GM12801 (cell line): ENCODE measurements around the gene TP53TG5.

Experiments
- TF ChIP-seq, protein P1 (sequence below): IDR thresholded peaks from one replicate; pipeline ENCODE4 v1.5.1; 2011; ENCODE audit warnings: control low read depth; ENCODE audit not compliant: insufficient read length; ENCODE audit errors: extremely low read depth

The TP53TG5 gene

DNA sequence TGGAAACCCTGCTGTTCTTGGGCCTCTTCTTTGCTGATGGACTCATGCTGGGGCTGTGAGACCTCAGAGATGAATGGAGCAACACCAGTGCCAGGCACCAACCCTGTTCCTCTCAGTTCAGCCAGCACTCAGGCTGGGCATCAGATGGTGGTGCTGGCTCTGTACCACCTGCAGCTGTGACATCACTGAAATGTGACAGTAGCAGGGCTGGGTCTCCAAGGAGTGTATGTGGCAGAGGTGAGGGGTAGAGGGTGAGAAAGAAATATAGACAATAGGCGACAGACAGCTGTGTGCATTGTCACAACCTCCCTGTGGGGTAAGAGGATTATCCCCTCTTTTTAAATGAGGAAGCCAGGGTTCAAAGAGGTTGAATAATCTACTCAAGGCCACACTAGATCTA is at the start of gene TP53TG5:
Gene TP53TG5 (minus strand): TSS at position 135 of the 400 bp plus-strand sequence. CDS start 89 bp downstream, at position 46.
- TF ChIP-seq, protein P1, sequence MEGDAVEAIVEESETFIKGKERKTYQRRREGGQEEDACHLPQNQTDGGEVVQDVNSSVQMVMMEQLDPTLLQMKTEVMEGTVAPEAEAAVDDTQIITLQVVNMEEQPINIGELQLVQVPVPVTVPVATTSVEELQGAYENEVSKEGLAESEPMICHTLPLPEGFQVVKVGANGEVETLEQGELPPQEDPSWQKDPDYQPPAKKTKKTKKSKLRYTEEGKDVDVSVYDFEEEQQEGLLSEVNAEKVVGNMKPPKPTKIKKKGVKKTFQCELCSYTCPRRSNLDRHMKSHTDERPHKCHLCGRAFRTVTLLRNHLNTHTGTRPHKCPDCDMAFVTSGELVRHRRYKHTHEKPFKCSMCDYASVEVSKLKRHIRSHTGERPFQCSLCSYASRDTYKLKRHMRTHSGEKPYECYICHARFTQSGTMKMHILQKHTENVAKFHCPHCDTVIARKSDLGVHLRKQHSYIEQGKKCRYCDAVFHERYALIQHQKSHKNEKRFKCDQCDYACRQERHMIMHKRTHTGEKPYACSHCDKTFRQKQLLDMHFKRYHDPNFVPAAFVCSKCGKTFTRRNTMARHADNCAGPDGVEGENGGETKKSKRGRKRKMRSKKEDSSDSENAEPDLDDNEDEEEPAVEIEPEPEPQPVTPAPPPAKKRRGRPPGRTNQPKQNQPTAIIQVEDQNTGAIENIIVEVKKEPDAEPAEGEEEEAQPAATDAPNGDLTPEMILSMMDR = no peak

DNA sequence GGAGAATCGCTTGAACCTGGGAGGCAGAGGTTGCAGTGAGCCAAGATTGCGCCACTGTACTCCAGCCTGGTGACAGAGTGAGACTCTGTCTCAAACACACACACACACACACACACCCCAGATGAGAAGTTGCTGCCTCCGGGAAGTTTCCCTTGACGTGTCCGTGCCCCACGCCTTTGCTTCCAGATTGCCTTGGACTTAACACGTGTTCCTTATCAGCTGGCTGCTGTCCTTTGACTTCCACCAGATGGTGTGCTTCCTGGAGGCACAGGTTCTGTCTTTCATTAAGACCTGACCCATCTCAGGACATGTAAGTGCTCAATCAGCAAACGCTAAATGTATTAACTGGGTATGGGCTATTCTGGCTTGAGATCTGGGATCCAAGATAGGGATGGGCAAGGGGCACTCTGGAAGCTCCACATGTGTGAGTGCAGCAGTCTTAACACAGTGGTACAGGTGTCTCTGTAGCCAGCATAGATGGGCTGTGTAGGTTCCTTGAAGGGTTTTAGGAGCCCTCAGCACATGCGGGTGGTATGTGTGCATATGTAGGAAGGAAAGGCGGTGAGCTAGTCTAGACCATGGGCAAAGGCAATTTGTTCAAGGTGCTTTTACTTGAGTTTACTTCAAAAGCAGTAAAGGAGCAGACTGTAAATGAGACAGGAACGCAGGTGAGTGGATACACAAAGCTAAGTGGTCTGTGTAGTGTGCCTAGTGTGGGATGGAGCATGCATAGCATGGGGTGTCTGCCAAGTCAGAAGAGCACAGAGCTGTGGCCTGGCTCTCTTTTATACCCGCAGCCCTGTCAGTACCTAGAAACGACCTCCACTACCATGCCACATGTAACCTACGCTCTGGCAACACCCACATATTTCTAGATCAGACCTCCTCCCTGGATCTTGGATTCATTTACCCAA is 49.4 kb upstream of the TP53TG5 start:
- TF ChIP-seq, protein P1 = no peak

DNA sequence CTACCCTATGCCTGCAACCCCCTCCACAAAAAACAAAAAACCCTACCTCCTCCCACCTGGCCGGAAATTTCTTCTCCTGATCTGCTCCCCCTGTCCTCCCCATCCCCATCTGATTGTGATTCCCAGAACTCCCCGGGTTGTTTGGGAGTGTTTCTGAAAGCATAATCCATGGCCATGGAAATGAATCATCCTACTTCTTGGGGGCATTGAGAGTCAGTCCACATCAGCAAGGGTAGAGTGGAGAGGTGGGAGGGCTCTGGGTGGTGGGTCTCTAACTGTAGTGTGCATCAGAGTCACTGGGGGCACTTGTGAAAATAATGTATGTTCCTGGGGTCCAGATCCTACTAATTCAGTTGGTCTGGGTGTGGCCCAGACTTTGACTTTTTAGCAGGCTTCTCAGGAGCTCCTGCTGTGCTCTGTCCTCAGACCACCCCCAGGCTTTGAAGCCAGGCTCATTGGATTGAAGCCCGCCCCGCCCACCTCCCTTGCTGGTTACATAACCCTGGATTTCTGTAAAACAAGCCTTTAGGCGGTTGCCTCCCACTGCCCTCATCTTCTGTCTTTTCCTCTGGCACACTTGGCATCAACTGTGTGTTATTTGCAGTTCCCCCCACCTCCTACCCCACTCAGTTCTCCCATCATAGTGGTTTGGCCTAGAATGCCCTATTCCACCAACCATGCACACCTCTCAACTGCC is 48.3 kb upstream of the TP53TG5 start:
- TF ChIP-seq, protein P1 = no peak

DNA sequence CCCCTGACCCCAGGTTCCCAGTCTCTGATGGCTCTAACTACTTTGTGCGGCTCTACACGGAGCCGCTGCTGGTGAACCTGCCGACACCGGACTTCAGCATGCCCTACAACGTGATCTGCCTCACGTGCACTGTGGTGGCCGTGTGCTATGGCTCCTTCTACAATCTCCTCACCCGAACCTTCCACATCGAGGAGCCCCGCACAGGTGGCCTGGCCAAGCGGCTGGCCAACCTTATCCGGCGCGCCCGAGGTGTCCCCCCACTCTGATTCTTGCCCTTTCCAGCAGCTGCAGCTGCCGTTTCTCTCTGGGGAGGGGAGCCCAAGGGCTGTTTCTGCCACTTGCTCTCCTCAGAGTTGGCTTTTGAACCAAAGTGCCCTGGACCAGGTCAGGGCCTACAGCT is 47.4 kb upstream of the TP53TG5 start:
- TF ChIP-seq, protein P1 = no peak

DNA sequence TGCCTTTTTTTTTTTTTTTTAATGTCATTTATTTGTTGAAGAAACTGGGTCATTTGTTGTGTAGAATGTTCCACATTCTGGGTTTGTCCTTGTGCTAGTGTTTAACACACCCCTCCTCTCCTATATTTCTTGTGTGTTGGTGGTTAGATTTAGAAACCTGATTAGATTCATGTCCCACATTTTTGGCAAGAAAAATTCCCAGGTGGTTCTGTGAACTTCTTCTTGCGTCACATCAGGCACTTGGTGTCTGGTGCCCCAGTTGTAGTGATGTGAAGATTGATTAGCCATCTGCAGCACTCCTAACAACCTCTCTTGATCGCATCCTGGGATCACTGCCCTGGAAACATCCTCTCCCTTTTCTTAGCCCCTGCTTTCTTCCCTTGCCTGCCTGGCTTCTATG is 45.6 kb upstream of the TP53TG5 start:
- TF ChIP-seq, protein P1 = no peak

DNA sequence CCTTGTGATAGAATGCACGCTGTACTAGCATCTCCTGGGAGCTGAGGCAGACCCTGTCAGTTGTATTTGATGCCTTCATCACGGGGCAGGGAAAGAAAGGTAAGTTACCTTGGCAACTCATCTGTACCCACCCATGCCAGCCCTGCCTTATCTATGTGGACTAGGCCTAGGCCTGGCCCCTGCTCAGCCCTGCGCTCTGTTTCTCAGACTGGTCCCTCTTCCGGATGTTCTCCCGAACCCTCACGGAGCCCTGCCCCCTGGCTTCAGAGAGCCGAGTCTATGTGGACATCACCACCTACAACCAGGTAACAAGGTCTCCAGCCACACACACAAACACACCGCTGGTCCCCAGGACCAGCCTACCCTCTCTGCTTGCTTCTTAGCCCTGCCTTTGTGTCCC is 42.0 kb upstream of the TP53TG5 start:
- TF ChIP-seq, protein P1 = no peak
